ENCODE results near the gene EFEMP2.
A peak's percentile ranks its signal among the peaks of the same experiment; 100 is the strongest.

Gene EFEMP2

GRCh38 chr11:65868907-65869306, 3.7 kb downstream of the EFEMP2 start:
- no peak overlapping the region for H3K4me3 Mint-ChIP-seq
- H3K36me3 Mint-ChIP-seq (ENCODE audit: low read depth), result peaks cover 41% of the 10 kb centered on the region
- peaks cover 25% of the 10 kb centered on the region for H3K4me1 Mint-ChIP-seq (ENCODE audit: low read depth)
- H3K27me3 Mint-ChIP-seq, result no peaks in the 10 kb centered on the region
- H3K27ac Mint-ChIP-seq, result no peak overlapping the region
- DNase-seq, result no peak
- H3K9me3 Mint-ChIP-seq, result no peaks in the 10 kb centered on the region

DNA sequence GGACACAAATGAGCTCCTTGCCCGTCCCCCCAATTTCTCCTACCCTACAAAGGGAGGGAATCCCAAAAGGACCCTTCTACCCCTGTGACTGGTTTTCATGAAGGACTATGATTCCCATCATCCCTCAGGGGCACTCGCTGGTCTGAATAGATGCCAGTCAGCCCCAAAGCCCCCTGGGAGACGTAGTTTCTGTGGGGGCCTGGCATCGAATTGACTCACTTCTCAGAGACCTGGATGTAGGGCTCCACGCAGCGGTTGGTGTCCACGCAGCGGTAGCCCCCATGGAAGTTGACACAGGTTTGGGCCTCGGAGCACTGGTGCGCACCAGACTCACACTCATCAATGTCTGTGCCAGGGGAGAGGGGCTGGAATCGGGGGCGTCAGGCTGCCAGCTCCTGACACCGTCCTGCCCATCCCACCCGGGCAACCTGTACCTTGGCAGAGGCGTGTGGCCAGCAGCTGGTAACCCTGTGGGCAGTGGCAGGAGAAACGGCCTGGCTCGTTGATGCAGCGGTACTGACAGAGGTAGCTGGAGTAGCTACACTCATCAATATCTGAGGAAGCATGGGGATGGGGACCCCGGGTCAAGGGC, 4.4 kb downstream of the EFEMP2 start:
- no peak overlapping the region for H3K27ac Mint-ChIP-seq
- no peaks in the 10 kb centered on the region for H3K27me3 Mint-ChIP-seq
- peaks cover 20% of the 10 kb centered on the region for H3K4me1 Mint-ChIP-seq (ENCODE audit: low read depth)
- no peak overlapping the region for H3K4me3 Mint-ChIP-seq
- H3K36me3 Mint-ChIP-seq (ENCODE audit: low read depth), result peaks cover 49% of the 10 kb centered on the region
- no peak for DNase-seq
- H3K9me3 Mint-ChIP-seq, result no peaks in the 10 kb centered on the region

- peaks cover 56% of the 10 kb centered on the region for H3K36me3 Mint-ChIP-seq (ENCODE audit: low read depth)
- peaks cover 22% of the 10 kb centered on the region for H3K4me1 Mint-ChIP-seq (ENCODE audit: low read depth)
- no peak overlapping the region for H3K27ac Mint-ChIP-seq
- no peak for DNase-seq
- no peaks in the 10 kb centered on the region for H3K9me3 Mint-ChIP-seq
- H3K4me3 Mint-ChIP-seq, result no peak overlapping the region
- no peaks in the 10 kb centered on the region for H3K27me3 Mint-ChIP-seq
Measured at GRCh38 chr11:65867284-65868071, 5.1 kb downstream of the EFEMP2 start.

DNA sequence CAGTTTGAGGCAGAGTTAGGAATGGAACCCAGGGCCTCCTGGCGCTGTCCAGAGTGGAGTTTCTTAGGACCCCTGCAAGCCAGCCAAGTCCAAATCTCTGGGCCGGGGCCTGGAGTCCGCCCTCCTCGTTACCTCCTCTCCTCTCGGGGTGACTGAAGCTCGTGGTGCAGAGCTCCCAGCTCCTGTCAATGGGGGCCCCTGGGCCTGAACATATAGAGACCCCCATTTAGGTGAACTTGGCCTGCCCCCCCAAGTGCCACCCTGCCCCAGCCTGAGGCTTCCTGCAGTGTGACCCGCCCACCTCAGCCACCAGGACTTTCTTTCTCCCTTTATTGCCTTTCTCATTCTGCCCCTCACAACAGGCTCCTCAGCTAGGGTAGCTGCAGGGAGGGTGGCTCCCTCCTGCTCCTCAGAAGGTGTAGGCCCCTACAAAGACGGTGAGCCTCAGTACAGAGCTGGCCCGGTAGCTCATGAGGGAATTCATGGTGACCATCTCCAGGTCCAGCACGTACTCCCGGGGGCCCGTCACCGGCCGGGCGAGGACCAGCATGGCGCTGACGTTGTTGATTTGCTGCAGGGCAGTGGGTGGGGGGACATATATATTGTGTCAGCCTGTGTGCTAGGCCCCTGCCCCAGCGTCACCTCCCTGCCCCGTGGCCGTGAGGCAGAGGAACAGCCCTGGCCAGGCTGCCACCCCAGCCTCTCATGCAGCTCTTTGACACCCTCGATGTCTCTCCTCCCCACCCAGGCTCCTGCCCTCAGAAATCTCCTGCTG, 5.9 kb downstream of the EFEMP2 start:
- DNase-seq, result no peak
- H3K27me3 Mint-ChIP-seq, result no peaks in the 10 kb centered on the region
- peaks cover 64% of the 10 kb centered on the region for H3K36me3 Mint-ChIP-seq (ENCODE audit: low read depth)
- H3K9me3 Mint-ChIP-seq, result no peaks in the 10 kb centered on the region
- peaks cover 27% of the 10 kb centered on the region for H3K4me1 Mint-ChIP-seq (ENCODE audit: low read depth)
- H3K27ac Mint-ChIP-seq, result no peak overlapping the region
- no peak overlapping the region for H3K4me3 Mint-ChIP-seq

DNA sequence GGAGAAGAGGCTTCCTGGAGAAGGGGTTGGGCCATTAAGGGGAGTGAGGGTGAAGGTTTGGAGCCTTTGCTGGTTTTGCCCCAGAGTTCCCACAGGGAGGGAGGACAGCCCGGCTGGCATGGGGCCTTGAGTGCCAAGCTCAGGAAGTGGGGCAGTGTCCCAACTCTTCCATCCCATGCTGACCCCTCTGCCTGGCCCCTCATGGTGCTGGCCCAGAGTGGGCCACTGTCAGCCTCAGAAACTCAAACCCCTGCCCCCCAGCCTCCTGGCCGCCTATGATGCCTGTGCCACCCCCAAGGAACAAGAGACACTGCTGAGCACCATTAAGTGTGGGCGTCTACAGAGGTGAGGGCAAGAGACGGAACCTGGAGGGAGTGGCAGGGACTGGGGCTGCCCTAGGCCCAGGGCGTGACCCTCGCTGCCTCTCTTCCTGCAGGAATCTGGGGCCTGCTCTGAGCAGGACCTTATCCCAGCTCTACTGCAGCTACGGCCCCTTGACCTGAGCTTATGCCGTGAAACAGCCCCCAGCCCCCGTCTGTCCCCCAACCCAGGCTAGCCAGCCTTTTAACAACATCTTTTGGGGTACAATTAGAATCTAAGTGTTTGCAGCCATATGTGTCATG, 6.9 kb downstream of the EFEMP2 start:
- Mint-ChIP-seq H3K4me3 (no peak overlapping the region), H3K27me3 (no peaks in the 10 kb centered on the region), H3K9me3 (no peaks in the 10 kb centered on the region), H3K36me3 (ENCODE audit: low read depth) (peaks cover 74% of the 10 kb centered on the region), H3K27ac (peak overlapping the region; percentile 61), H3K4me1 (ENCODE audit: low read depth) (peaks cover 29% of the 10 kb centered on the region)
- no peak for DNase-seq

DNA sequence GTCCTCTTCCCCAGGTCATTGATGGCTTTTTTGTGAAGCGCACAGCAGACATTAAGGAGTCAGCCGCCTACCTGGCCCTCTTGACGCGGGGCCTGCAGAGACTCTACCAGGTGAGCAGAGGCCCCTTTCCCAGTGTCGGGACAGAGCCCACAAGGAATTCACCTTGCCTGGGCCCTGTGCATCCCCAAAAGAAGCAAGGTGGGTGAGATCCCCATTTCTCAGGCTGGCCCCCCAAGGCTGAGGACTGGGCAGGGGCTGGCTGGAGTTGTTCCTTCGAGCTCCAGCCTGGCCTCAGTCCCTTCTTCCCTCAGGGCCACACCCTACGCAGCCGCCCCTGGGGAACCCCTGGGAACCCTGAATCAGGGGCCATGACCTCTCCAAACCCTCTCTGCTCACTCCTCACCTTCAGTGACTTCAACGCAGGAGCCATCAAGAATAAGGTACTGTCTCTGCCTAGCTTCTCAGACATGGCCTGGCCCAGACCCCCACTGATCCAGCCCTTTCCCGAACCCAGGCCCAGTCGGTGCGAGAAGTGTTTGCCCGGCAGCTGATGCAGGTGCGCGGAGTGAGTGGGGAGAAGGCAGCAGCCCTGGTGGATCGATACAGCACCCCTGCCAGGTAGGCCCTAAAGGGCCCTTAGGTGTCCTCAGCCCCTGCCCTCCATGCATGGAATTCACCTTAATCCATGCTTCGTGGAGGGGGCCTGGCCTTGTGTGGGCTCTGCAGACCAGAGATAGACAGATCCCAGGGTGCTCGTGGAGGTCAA, 7.7 kb downstream of the EFEMP2 start:
- H3K36me3 Mint-ChIP-seq (ENCODE audit: low read depth), result peaks cover 80% of the 10 kb centered on the region
- no peaks in the 10 kb centered on the region for H3K27me3 Mint-ChIP-seq
- no peak for DNase-seq
- no peak overlapping the region for H3K4me3 Mint-ChIP-seq
- peaks cover 30% of the 10 kb centered on the region for H3K4me1 Mint-ChIP-seq (ENCODE audit: low read depth)
- H3K9me3 Mint-ChIP-seq, result no peaks in the 10 kb centered on the region
- peak overlapping the region; percentile 61 for H3K27ac Mint-ChIP-seq

GRCh38 chr11:65863889-65864705, 8.5 kb downstream of the EFEMP2 start:
- Mint-ChIP-seq H3K27me3 (no peaks in the 10 kb centered on the region), H3K27ac (peak overlapping the region; percentile 20), H3K36me3 (ENCODE audit: low read depth) (peaks cover 84% of the 10 kb centered on the region), H3K4me3 (no peak overlapping the region), H3K9me3 (no peaks in the 10 kb centered on the region), H3K4me1 (ENCODE audit: low read depth) (peaks cover 33% of the 10 kb centered on the region)
- DNase-seq, result no peak

DNA sequence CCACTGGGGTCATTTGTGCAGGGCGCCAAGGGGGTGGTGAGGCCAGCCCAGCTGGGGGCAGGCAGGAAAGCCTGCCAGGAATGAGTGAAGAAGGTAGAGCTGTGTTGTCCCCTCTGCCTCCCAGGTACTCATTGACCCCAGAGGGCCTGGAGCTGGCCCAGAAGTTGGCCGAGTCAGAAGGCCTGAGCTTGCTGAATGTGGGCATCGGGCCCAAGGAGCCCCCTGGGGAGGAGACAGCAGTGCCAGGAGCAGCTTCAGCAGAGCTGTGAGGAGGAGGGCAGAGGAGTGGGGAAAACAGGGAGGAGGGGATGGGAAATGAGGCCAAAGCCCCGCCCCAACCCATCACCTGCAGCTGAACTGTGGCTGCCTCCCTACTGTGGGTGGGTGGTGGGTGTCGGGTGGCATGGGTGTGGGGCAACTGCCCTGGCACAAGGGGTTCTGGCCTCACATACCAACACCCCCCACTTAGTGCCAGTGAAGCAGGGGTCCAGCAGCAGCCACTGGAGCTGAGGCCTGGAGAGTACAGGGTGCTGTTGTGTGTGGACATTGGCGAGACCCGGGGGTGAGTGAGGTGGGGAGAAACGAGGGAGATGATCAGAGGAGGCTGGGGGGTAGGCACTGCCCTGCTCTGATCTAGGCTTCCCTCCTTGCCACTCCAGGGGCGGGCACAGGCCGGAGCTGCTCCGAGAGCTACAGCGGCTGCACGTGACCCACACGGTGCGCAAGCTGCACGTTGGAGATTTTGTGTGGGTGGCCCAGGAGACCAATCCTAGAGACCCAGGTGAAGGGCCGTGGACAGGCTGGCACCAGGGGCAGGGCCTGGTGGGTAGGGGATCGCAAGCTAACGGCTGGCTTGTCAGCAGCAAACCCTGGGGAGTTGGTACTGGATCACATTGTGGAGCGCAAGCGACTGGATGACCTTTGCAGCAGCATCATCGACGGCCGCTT, 9.4 kb downstream of the EFEMP2 start:
- Mint-ChIP-seq H3K36me3 (ENCODE audit: low read depth) (peaks cover 89% of the 10 kb centered on the region), H3K4me1 (ENCODE audit: low read depth) (peaks cover 40% of the 10 kb centered on the region), H3K27me3 (no peaks in the 10 kb centered on the region), H3K27ac (peak overlapping the region; percentile 83), H3K4me3 (peak overlapping the region; percentile 49), H3K9me3 (no peaks in the 10 kb centered on the region)
- DNase-seq, result no peak

DNA sequence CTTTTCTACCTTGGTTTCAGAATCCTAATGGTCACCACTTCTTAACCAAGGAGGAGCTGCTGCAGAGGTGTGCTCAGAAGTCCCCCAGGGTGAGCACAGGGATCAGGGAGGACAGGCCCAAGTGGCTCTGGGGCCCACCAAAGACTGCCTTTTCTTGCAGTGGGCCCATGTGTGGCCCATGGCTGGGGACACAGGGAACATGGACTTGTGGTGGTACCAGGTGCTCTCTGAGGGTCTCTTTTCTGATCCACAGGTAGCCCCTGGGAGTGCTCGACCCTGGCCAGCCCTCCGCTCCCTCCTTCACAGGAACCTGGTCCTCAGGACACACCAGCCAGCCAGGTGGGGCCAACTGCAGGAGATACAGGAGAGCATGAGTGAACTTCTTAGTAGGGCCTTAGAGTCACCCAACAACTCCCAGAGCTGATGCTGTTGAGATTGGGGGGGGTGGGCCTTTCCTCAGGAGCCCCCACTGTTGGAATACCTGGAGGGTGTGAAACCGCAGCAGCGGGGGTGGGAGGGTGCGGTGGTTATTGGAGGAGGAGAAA, 10.3 kb downstream of the EFEMP2 start:
- H3K9me3 Mint-ChIP-seq, result no peaks in the 10 kb centered on the region
- peaks cover 41% of the 10 kb centered on the region for H3K4me1 Mint-ChIP-seq (ENCODE audit: low read depth)
- peak overlapping the region; percentile 98 for H3K27ac Mint-ChIP-seq
- no peak for DNase-seq
- H3K36me3 Mint-ChIP-seq (ENCODE audit: low read depth), result peaks cover 82% of the 10 kb centered on the region
- peak overlapping the region; percentile 90 for H3K4me3 Mint-ChIP-seq
- H3K27me3 Mint-ChIP-seq, result no peaks in the 10 kb centered on the region

DNA sequence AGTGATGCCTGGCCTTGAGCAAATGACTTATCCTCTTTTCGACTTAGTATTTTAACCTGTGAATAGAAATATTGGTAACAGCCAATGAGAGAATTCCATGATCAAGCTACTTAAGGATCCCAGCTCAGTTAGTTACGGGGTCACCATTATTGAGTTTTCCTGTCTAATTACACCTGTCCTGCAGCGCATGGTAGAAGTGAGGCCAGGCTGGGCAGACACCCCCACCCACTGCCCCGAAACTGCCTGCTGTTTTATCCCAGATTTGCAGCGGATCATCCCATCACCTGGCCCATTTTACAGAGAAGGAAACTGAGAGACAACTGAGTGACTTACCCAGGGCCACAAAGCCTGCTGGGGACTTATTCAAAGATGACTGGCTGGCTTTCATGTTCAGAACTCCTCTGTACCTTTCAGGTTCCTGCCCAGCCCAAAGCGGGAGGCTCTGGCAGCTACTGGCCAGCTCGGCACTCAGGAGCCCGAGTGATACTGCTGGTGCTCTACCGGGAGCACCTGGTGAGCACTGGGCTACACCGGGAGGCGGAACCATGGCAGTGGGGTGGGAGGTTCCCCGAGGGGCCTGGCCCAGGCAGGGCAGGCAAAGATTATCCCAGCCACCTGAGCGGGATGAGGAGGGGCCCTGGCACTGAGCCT, 10.9 kb downstream of the EFEMP2 start:
- no peaks in the 10 kb centered on the region for H3K9me3 Mint-ChIP-seq
- peak overlapping the region; percentile 90 for H3K4me3 Mint-ChIP-seq
- peaks cover 42% of the 10 kb centered on the region for H3K4me1 Mint-ChIP-seq (ENCODE audit: low read depth)
- peaks cover 81% of the 10 kb centered on the region for H3K36me3 Mint-ChIP-seq (ENCODE audit: low read depth)
- no peak for DNase-seq
- H3K27me3 Mint-ChIP-seq, result no peaks in the 10 kb centered on the region
- peak overlapping the region; percentile 98 for H3K27ac Mint-ChIP-seq

DNA sequence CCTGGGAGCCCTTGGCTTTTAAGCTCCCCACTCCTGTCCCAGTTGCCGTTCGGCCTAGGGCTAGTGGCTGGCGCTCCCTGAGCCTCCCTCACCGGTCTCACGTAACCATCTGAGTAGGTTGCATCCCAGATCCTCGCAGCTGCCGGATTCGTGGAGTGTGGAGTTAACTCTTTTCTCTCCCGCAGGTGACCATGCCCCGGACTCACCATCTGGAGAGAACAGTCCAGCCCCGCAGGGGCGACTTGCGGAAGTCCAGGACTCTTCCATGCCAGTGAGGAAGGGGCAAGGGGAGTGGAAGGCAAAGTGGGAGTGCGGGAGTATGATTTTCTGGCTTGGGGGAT, 11.5 kb downstream of the EFEMP2 start:
- Mint-ChIP-seq H3K4me3 (peak overlapping the region; percentile 90), H3K4me1 (ENCODE audit: low read depth) (peaks cover 47% of the 10 kb centered on the region), H3K27me3 (no peaks in the 10 kb centered on the region), H3K36me3 (ENCODE audit: low read depth) (peaks cover 82% of the 10 kb centered on the region), H3K9me3 (no peaks in the 10 kb centered on the region), H3K27ac (peak overlapping the region; percentile 98)
- DNase-seq, result no peak
